ENCODE results near the gene NXN.

DNA sequence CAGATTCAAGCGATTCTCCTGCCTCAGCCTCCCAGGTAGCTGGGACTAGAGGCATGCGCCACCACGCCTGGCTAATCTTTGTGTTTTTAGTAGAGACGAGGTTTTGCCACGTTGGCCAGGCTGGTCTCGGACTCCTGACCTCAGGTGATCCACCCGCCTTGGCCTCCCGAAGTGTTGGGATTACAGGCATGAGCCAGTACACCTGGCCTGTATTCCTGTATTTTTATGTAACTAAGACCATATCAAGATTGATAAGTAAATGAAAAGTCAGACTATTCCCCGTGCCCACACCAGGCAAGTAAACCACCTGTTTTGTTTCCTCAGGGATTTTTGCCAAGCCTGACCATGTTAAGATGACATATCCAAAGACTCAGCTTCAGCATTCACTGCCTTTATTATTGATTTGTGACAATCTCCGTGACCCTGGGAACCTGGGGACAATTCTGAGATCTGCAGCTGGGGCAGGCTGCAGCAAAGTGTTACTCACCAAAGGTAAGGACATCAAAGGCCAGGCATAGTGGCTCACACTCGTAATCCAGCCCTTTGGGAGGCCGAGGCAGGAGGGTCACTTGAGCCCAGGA, 191.8 kb downstream of the NXN start:
- TF ChIP-seq POLR2A (IDR thresholded peaks at IDR 0.05; ENCODE audit: low read depth, low read length) (no peak), POLR2AphosphoS5 (IDR thresholded peaks at IDR 0.05; ENCODE audit: low read depth, low read length) (no peak)
